Muscle of leg (tissue), 11 donors: ENCODE data around the gene GPRIN3. TPM values are rescaled to one million over a fixed set of nuclear protein-coding genes. Genes with fewer than 3 reads are reported as not detected.

Experiments used
- DNase-seq: peaks from one replicate; pipeline ENCODE4 v3.0.0; 2013
- H3K27ac ChIP-seq: one replicate; pipeline ENCODE4 v1.5.1; 2013; ENCODE audit warnings: mild to moderate bottlenecking, low read length, control low read depth
- H3K27me3 ChIP-seq: one replicate; pipeline ENCODE4 v1.6.1; 2013; ENCODE audit warnings: low read length; ENCODE audit not compliant: control insufficient read depth, insufficient read depth
- H3K36me3 ChIP-seq: one replicate; pipeline ENCODE4 v1.6.1; 2013; ENCODE audit warnings: low read length; ENCODE audit not compliant: control insufficient read depth, insufficient read depth
- H3K4me1 ChIP-seq: one replicate; pipeline ENCODE4 v1.6.1; 2013; ENCODE audit warnings: low read length; ENCODE audit not compliant: control insufficient read depth, insufficient read depth
- H3K4me3 ChIP-seq: one replicate; pipeline ENCODE4 v1.5.1; 2013; ENCODE audit warnings: low read length, control low read depth
- H3K9me3 ChIP-seq: replicated peaks from 2 replicates; pipeline ENCODE4 v1.6.1; 2013; ENCODE audit warnings: low read depth, low read length; ENCODE audit not compliant: control insufficient read depth
- WGBS: methylation state at CpG from one replicate; pipeline ENCODE4 v1.1.5; 2013; ENCODE audit warnings: missing lambda C conversion rate; ENCODE audit not compliant: insufficient coverage; 5-methylcytosine and 5-hydroxymethylcytosine counted together
- polyA plus RNA-seq, 8 donors: library from polyadenylated mRNA; unstranded; fragments of 120-200 nt; gene quantifications; one replicate each; pipeline versions ENCODE4 v1.2.1 to v1.2.3, GENCODE V29; 2013; ENCODE audit warnings: inconsistent platforms in 1 of 8, low replicate concordance in 1 of 8; ENCODE audit not compliant: insufficient read length in 8 of 8, insufficient read depth in 1 of 8
- total RNA-seq: library from RNA; stranded (reverse); fragments of 120-200 nt; gene quantifications from one replicate; pipeline ENCODE4 v1.2.4, GENCODE V29; 2013

Gene GPRIN3
- total and polyA plus RNA-seq, 9 donors, result 2.0 to 4.3 (median 3.1) TPM

GRCh38 chr4:89251396-89251795, 56.2 kb downstream of the GPRIN3 start:
- Histone ChIP-seq H3K27me3 (no peaks in the 10 kb centered on the region), H3K4me1 (peaks cover 8% of the 10 kb centered on the region), H3K36me3 (peaks cover 4% of the 10 kb centered on the region), H3K27ac (no peak overlapping the region), H3K9me3 (no peaks in the 10 kb centered on the region), H3K4me3 (no peak overlapping the region)
- no peak for DNase-seq

DNA sequence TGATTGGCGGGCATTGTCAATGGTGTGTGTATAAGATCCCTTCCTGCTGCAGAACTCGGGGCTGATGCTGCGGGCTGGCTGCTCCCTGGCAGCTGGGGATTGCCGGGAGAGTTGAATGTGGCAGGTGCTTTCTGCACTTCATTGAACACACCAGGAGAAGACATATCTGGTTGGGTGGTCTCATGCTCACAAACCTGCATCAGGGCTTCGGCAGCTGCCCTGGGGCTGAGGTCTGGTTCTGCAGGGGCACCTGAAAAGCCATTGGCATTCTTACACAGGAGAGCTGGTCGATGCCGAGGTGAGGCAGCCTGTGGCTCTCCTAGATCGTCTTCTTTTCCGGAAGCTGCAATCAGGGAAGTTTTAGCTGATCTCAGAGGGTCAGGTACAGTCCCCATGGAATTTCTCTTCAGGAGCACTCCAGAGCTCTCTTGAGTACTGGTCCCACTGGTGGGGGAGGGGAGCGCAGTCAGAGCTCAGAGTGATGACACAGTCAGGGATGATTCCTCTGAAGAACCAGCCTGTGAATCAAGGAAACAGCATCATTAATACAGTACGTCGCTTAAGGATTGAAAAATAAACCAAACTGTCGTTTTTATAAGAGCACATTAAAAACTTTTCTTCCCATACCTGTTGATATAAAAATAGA, 57.8 kb downstream of the GPRIN3 start:
- DNase-seq, result no peak
- Histone ChIP-seq H3K27me3 (no peaks in the 10 kb centered on the region), H3K4me3 (no peak overlapping the region), H3K9me3 (no peaks in the 10 kb centered on the region), H3K36me3 (peaks cover 4% of the 10 kb centered on the region), H3K27ac (no peak overlapping the region), H3K4me1 (peaks cover 8% of the 10 kb centered on the region)
- 93% methylated on average over 10 of the region's 13 CpGs for WGBS

DNA sequence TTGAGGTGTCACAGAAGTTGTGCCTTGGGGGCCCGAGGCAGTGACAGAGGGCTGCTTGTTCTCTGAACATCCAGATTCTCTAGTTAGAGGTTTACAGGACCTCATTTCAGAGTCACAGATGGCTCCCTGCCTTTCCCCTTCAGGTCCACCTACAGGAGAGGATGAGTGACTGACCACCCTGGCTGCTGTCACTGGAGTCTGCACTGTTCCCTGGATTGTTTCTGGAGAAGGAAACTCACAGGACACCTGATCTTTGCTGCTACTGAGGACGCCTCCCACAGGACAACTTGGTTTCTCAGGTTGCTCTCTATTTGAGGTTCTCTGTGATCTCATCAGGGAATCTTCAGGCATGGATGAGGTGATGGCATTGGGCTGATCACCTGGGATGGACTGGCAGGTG, 58.3 kb downstream of the GPRIN3 start:
- Histone ChIP-seq H3K4me3 (no peak overlapping the region), H3K27me3 (no peaks in the 10 kb centered on the region), H3K4me1 (peaks cover 8% of the 10 kb centered on the region), H3K9me3 (no peaks in the 10 kb centered on the region), H3K36me3 (peaks cover 4% of the 10 kb centered on the region), H3K27ac (no peak overlapping the region)
- DNase-seq, result no peak
- 100% methylated on average over 1 of the region's 2 CpGs for WGBS

DNA sequence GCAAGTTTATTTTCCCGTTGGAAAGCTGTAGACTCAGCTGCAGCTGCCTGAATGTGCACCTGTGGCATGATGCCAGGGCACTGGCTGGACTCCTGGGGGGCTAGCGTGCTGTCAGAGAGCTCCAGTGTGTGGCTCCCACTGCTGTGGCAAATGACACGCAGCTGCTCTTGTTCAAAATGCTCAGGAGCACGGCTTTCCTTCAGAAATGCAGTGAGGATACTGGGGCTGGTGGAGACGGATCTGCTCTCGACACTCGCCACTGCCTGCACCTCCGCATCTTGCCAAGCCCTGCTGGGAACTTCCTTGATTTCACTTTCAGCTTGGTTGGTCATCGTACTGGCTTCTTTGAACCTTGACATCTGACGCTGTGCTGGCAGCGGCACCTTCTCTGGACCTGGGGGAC, 58.7 kb downstream of the GPRIN3 start:
- H3K9me3 ChIP-seq, result no peaks in the 10 kb centered on the region
- no peak overlapping the region for H3K27ac ChIP-seq
- peaks cover 4% of the 10 kb centered on the region for H3K36me3 ChIP-seq
- peak; percentile 20 for DNase-seq
- H3K4me3 ChIP-seq, result no peak overlapping the region
- no peaks in the 10 kb centered on the region for H3K27me3 ChIP-seq
- WGBS, result 61% methylated on average over 9 of the region's 11 CpGs
- H3K4me1 ChIP-seq, result peaks cover 8% of the 10 kb centered on the region

DNA sequence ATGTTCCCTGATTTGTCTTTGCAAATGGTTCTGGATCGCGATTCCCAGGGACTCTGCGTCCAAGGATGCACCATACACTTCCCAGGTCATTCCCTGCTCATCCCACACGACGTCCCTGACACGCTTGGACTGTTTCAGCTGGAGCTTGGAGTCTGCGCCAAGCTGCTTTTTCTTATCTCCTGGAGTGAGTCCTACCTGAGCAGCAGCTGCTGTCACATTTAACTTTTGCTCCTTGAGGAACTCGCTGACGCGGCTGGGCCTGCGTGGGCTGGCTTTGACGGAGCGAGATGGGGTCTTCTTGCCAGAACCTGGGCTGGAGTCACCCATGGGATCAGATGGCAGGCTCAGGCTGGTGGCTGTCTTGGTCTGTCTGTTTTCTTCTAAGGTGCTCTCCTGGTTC, 59.6 kb downstream of the GPRIN3 start:
- Histone ChIP-seq H3K4me3 (no peak overlapping the region), H3K36me3 (peaks cover 4% of the 10 kb centered on the region), H3K27ac (no peak overlapping the region), H3K27me3 (no peaks in the 10 kb centered on the region), H3K4me1 (peaks cover 8% of the 10 kb centered on the region), H3K9me3 (no peaks in the 10 kb centered on the region)
- WGBS, result 88% methylated on average over 13 of the region's 13 CpGs
- DNase-seq, result no peak

- Histone ChIP-seq H3K4me3 (no peak overlapping the region), H3K36me3 (peaks cover 4% of the 10 kb centered on the region), H3K4me1 (peaks cover 8% of the 10 kb centered on the region), H3K27ac (no peak overlapping the region), H3K9me3 (no peaks in the 10 kb centered on the region), H3K27me3 (no peaks in the 10 kb centered on the region)
- WGBS, result 100% methylated on average over 1 of the region's 2 CpGs
- DNase-seq, result peak; percentile 23
Observed at GRCh38 chr4:89245459-89245858, 62.1 kb downstream of the GPRIN3 start.

DNA sequence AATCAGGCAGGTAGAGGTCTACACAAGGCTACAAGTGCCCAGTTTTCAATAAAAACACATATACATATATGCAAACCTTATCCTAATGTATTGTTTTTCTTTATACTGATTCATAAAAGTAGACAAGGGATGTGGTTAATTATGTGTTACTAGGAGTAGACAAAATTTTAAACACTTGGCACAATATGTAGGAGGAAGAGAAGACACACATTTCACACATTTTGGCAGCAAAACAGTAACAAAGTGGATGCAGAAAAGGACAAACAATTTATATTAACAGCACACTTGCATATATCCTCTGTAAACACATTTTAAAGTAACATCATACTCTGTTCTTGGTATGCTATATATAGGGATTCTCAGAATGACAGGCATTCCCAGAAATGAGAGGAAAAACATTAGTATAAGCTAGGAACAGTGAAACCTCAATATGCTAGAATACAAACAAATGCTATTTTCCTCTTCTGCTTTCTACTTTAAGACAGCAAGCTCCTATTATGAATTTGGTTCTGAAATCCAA, 63.8 kb downstream of the GPRIN3 start:
- Histone ChIP-seq H3K36me3 (peaks cover 3% of the 10 kb centered on the region), H3K27ac (no peak overlapping the region), H3K9me3 (no peaks in the 10 kb centered on the region), H3K4me3 (no peak overlapping the region), H3K27me3 (no peaks in the 10 kb centered on the region), H3K4me1 (peaks cover 4% of the 10 kb centered on the region)
- peak; percentile 33 for DNase-seq

DNA sequence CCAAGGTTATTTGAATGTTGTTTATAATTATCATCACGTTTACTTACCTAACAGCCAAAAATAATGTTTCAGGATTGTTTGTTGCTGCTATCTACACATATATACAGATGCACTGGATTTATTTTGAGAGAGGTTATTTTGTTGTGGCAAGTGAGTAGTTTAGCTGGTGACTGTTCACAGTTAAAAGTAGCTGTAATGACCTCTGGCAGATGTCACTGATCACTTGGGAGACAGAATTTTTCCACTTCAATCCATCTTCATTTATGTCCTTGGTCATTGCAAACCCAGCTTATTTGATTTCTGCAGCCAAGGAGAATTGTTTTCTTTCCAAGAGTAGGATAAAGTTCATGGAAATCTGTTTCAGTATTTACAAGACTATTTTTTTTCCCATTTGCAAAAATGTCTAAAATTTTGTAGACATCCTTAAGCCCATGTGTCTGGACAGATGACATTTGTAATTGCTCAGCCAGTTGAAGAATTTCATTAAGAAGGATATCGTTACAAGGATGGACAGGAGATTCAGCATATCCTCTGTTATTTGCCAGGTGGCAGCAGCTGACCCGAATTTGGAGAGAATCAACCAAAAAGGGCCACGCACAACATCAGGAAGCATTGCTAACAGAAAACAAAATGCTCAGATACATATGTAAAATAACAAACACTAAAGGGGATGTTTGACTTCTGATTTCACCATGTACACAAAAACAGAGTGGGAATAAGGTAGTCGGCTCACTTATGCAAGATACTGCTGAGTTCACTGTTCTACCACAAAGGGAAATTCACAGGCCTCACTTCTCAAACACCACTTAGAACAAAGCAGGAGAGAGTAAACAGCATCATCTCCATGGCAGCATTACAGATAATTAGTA, 64.5 kb downstream of the GPRIN3 start:
- DNase-seq, result peak; percentile 70
- Histone ChIP-seq H3K36me3 (no peaks in the 10 kb centered on the region), H3K27ac (peak overlapping the region; percentile 31), H3K9me3 (no peaks in the 10 kb centered on the region), H3K4me1 (no peaks in the 10 kb centered on the region), H3K27me3 (no peaks in the 10 kb centered on the region), H3K4me3 (no peak overlapping the region)
- WGBS, result no CpG with 5 or more reads among the region's 5 CpGs

GRCh38 chr4:89242216-89242615, 65.4 kb downstream of the GPRIN3 start:
- Histone ChIP-seq H3K4me1 (no peaks in the 10 kb centered on the region), H3K36me3 (no peaks in the 10 kb centered on the region), H3K4me3 (no peak overlapping the region), H3K9me3 (no peaks in the 10 kb centered on the region), H3K27ac (peak overlapping the region; percentile 23), H3K27me3 (no peaks in the 10 kb centered on the region)
- WGBS, result no CpG with 5 or more reads among the region's 2 CpGs
- DNase-seq, result peak; percentile 76

GRCh38 chr4:89230271-89230670, 77.3 kb downstream of the GPRIN3 start:
- Histone ChIP-seq H3K4me1 (no peaks in the 10 kb centered on the region), H3K9me3 (no peaks in the 10 kb centered on the region), H3K27ac (no peak overlapping the region), H3K36me3 (no peaks in the 10 kb centered on the region), H3K27me3 (no peaks in the 10 kb centered on the region), H3K4me3 (no peak overlapping the region)
- no peak for DNase-seq
- no CpG with 5 or more reads among the region's 3 CpGs for WGBS
